K562 (cell line): ENCODE results near the gene MYO1A. TPM values are rescaled to one million over a fixed set of nuclear protein-coding genes. Genes with fewer than 3 reads are reported as not detected.

Experiments
- CBX2 ChIP-seq: fragments of 200-600 bp; sonication (generic); IDR thresholded peaks from one replicate; pipeline ENCODE4 v1.6.1; 2012; ENCODE audit warnings: mild to moderate bottlenecking, low read length, inconsistent platforms; ENCODE audit not compliant: insufficient read depth, poor library complexity, severe bottlenecking
- CREB1 ChIP-seq, 2 experiments: sonication (generic) in 1 of 2; formaldehyde crosslinking in 1 of 2; IDR thresholded peaks; 2 replicates each; pipeline versions ENCODE4 v1.6.1 to v1.8.0; 2012 to 2022; ENCODE audit warnings: inconsistent platforms in 1 of 2, mild to moderate bottlenecking in 1 of 2, missing genetic modification reagents in 1 of 2, moderate library complexity in 1 of 2
- CSDE1 ChIP-seq, 2 experiments: fragments of 450-650 bp; IDR thresholded peaks; 2 replicates each; pipeline ENCODE4 v1.6.1; 2016; ENCODE audit warnings: mild to moderate bottlenecking in 1 of 2
- CTBP1 ChIP-seq: fragments of 450-650 bp; IDR thresholded peaks from 2 replicates; pipeline ENCODE4 v1.6.1; 2016; ENCODE audit warnings: borderline replicate concordance
- ELF2 ChIP-seq: fragments of 250-450 bp; sonication (Bioruptor Pico); IDR thresholded peaks from 2 replicates; pipeline ENCODE4 v1.5.0; 2021; ENCODE audit warnings: mild to moderate bottlenecking
- ELF4 ChIP-seq: fragments of 450-650 bp; formaldehyde crosslinking; IDR thresholded peaks from 2 replicates; pipeline ENCODE4 v1.4.0; 2022; ENCODE audit warnings: missing genetic modification characterization
- ERF ChIP-seq: fragments of 450-650 bp; formaldehyde crosslinking; IDR thresholded peaks from 2 replicates; pipeline ENCODE4 v1.4.0; 2020; ENCODE audit warnings: mild to moderate bottlenecking, mixed read lengths
- GTF2A2 ChIP-seq: IDR thresholded peaks from 2 replicates; pipeline ENCODE4 v1.6.1; 2016; ENCODE audit warnings: mild to moderate bottlenecking, missing genetic modification characterization, missing compliant biosample characterization
- HCFC1 ChIP-seq: IDR thresholded peaks from 2 replicates; pipeline ENCODE4 v1.6.1; 2012; ENCODE audit warnings: low read depth, low read length, improper control_type of control experiment
- HEY1 ChIP-seq: fragments of 250-450 bp; sonication (Bioruptor Pico); IDR thresholded peaks from 2 replicates; pipeline ENCODE4 v1.5.0; 2020; ENCODE audit warnings: mild to moderate bottlenecking, moderate library complexity, borderline replicate concordance
- HLTF ChIP-seq: fragments of 450-650 bp; IDR thresholded peaks from 2 replicates; pipeline ENCODE4 v1.6.1; 2016
- HMG20A ChIP-seq: fragments of 450-650 bp; formaldehyde crosslinking; conservative IDR thresholded peaks from 2 replicates; pipeline ENCODE4 v1.4.0; 2020; ENCODE audit warnings: mild to moderate bottlenecking, mixed read lengths
- HNRNPLL ChIP-seq: fragments of 200-400 bp; formaldehyde crosslinking; IDR thresholded peaks from 2 replicates; pipeline ENCODE4 v1.6.1; 2017; ENCODE audit warnings: low read length, low read depth, mild to moderate bottlenecking; ENCODE audit not compliant: poor library complexity, severe bottlenecking
- KAT8 ChIP-seq: fragments of 450-650 bp; IDR thresholded peaks from 2 replicates; pipeline ENCODE4 v1.6.1; 2016; ENCODE audit warnings: low read depth, mild to moderate bottlenecking
- LARP7 ChIP-seq: fragments of 450-650 bp; IDR thresholded peaks from 2 replicates; pipeline ENCODE4 v1.6.1; 2016
- MAFK ChIP-seq: IDR thresholded peaks from 2 replicates; pipeline ENCODE4 v1.6.1; 2011; ENCODE audit warnings: low read length, improper control_type of control experiment
- MECOM ChIP-seq: fragments of 250-450 bp; sonication (Bioruptor Pico); IDR thresholded peaks from 2 replicates; pipeline ENCODE4 v1.8.0; 2022; ENCODE audit warnings: inconsistent platforms
- NFYB ChIP-seq: IDR thresholded peaks from 2 replicates; pipeline ENCODE4 v1.6.1; 2011; ENCODE audit warnings: mild to moderate bottlenecking, moderate library complexity; ENCODE audit not compliant: insufficient read length; ENCODE audit errors: extremely low read depth
- NR0B1 ChIP-seq: fragments of 450-650 bp; IDR thresholded peaks from one replicate; pipeline ENCODE4 v1.6.1; 2018; ENCODE audit warnings: mild to moderate bottlenecking, moderate library complexity; ENCODE audit not compliant: partially characterized antibody
- NR4A1 ChIP-seq, 2 experiments: fragments of 250-450 bp in 1 of 2; fragments of 450-650 bp in 1 of 2; sonication (Bioruptor Pico) in 1 of 2; IDR thresholded peaks; 2 replicates each; pipeline versions ENCODE4 v1.4.0 to v1.6.1; 2016 to 2020; ENCODE audit warnings: mild to moderate bottlenecking in 2 of 2, missing compliant biosample characterization in 1 of 2, missing genetic modification characterization in 1 of 2, moderate library complexity in 1 of 2
- OTX1 ChIP-seq: fragments of 450-650 bp; formaldehyde crosslinking; IDR thresholded peaks from 2 replicates; pipeline ENCODE4 v1.4.0; 2022; ENCODE audit warnings: mild to moderate bottlenecking
- RAD21 ChIP-seq, 2 experiments: fragments of 250-450 bp in 1 of 2; fragments of 450-650 bp in 1 of 2; sonication (Bioruptor Pico) in 1 of 2; formaldehyde crosslinking in 1 of 2; IDR thresholded peaks in 1 of 2; conservative IDR thresholded peaks in 1 of 2; 2 replicates each; pipeline versions ENCODE4 v1.4.0 to v1.8.0; 2020 to 2022; ENCODE audit warnings: mild to moderate bottlenecking in 2 of 2, moderate library complexity in 1 of 2
- SFPQ ChIP-seq: fragments of 200-400 bp; formaldehyde crosslinking; IDR thresholded peaks from 2 replicates; pipeline ENCODE4 v1.6.1; 2017; ENCODE audit warnings: mild to moderate bottlenecking, low read depth, low read length, moderate library complexity
- SPI1 ChIP-seq: IDR thresholded peaks from 2 replicates; pipeline ENCODE4 v1.6.1; 2011; ENCODE audit warnings: low read depth, low read length, control low read depth, borderline replicate concordance
- TAF15 ChIP-seq: fragments of 200-400 bp; formaldehyde crosslinking; IDR thresholded peaks from 2 replicates; pipeline ENCODE4 v1.6.1; 2017; ENCODE audit warnings: mild to moderate bottlenecking, low read depth, low read length, moderate library complexity
- ZNF444 ChIP-seq: fragments of 250-450 bp; sonication (Bioruptor Pico); IDR thresholded peaks from 2 replicates; pipeline ENCODE4 v1.4.0; 2020; ENCODE audit warnings: mild to moderate bottlenecking, moderate library complexity
- ZNF668 ChIP-seq: fragments of 250-450 bp; sonication (Bioruptor Pico); IDR thresholded peaks from 2 replicates; pipeline ENCODE4 v1.8.0; 2022; ENCODE audit warnings: mild to moderate bottlenecking, inconsistent platforms
- polyA plus RNA-seq, 8 experiments: library from polyadenylated mRNA; depleted of rRNA in 4 of 8; stranded (reverse) in 5 of 8; unstranded in 3 of 8; fragments of >200 nt; fragmentation: Nextera tagmentation in 2 of 8; fragmentation: Illumina TruSeq in 1 of 8; extraction: Ambion mirVana in 2 of 8; extraction: Trizol in 1 of 8; gene quantifications; 2 replicates each; pipeline versions ENCODE4 v1.2.1 to v1.2.3, GENCODE V29; 2011 to 2014; ENCODE audit warnings: inconsistent platforms in 1 of 8, missing spikeins in 1 of 8
- total RNA-seq, 7 experiments: library from RNA; depleted of rRNA in 6 of 7; stranded (reverse); fragments of >200 nt in 6 of 7; fragmentation: Illumina TruSeq in 2 of 7; extraction: Trizol in 2 of 7; gene quantifications; 2 replicates each; pipeline versions ENCODE4 v1.2.1 to v1.2.3, GENCODE V29; 2011 to 2021; ENCODE audit warnings: low replicate concordance in 1 of 7
- TF ChIP-seq, protein P1 (sequence below): fragments of 250-450 bp; sonication (Bioruptor Pico); IDR thresholded peaks from 2 replicates; pipeline ENCODE4 v1.8.0; 2021; ENCODE audit warnings: borderline replicate concordance, mild to moderate bottlenecking, moderate library complexity; ENCODE audit not compliant: poor library complexity, severe bottlenecking

Gene MYO1A
- total and polyA plus RNA-seq, 9 of the 15 experiments (the other 6 are each of a cell fraction or from before 2014, with no cell fraction given), result 0.03 to 0.29 (median 0.14) TPM; not detected in 2

DNA sequence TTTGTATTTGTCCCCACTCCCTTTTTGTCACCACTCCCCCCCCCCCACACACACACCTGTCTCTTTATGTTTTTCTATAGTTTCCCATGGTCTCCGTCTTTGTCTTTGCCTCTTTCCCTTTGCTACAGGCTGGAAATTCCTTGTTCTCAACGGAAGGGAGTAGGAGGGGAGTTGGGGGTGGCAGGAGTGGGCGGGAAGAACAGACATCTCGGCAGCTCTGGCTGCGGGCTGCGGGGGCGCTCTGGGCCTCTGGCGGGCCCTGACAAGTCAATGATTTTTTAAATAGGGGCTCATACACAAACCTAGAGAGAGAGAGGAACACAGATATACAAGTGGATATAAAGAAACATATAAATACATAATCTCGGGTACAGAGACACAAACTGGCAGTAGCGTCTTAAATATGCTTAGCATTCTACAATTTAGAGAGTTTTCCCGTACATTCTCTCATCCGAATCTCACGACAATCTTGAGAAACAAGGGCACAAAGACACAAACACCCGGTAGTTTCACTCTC, 36.6 kb upstream of the MYO1A start (continued):
- no peak for TF ChIP-seq SFPQ
- no peak for TF ChIP-seq LARP7
- no peak for TF ChIP-seq NR0B1
- no peak for TF ChIP-seq MECOM (CRISPR knock-in tag)
- no peak for TF ChIP-seq HMG20A (CRISPR knock-in tag)
- no peak for TF ChIP-seq ELF4 (CRISPR knock-in tag)
- TF ChIP-seq, protein P1, sequence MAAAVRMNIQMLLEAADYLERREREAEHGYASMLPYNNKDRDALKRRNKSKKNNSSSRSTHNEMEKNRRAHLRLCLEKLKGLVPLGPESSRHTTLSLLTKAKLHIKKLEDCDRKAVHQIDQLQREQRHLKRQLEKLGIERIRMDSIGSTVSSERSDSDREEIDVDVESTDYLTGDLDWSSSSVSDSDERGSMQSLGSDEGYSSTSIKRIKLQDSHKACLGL (CRISPR knock-in tag), result no peak
- TF ChIP-seq CTBP1, result no peak
- TF ChIP-seq HLTF, result no peak
- no peak for TF ChIP-seq KAT8
- no peak for TF ChIP-seq CBX2
- TF ChIP-seq GTF2A2 (tag), result no peak
- no peak for TF ChIP-seq HEY1 (CRISPR knock-in tag)
- TF ChIP-seq ZNF444, result no peak
- TF ChIP-seq MAFK, result no peak
- peak; percentile 10 to 25; a peak in 2 of 4 replicates for TF ChIP-seq RAD21 (CRISPR knock-in tag; conservative IDR thresholded peaks at IDR 0.05 in 1 of 2, IDR thresholded peaks at IDR 0.05 in 1 of 2)
- no peak for TF ChIP-seq NR4A1 (CRISPR knock-in tag; IDR thresholded peaks at IDR 0.05)
- TF ChIP-seq NR4A1 (tag; IDR thresholded peaks at IDR 0.05), result no peak
- no peak for TF ChIP-seq NFYB
- no peak for TF ChIP-seq HNRNPLL
- TF ChIP-seq CSDE1 (IDR thresholded peaks at IDR 0.05), result no peak
- no peak for TF ChIP-seq ZNF668
- TF ChIP-seq CREB1 (IDR thresholded peaks at IDR 0.05), result no peak
- TF ChIP-seq CREB1 (CRISPR knock-in tag; IDR thresholded peaks at IDR 0.05), result no peak
- TF ChIP-seq OTX1 (CRISPR knock-in tag), result no peak
- no peak for TF ChIP-seq SPI1
- no peak for TF ChIP-seq ELF2 (CRISPR knock-in tag)
- no peak for TF ChIP-seq TAF15
- 0 out of 2 replicates have a peak, but pooled peaks have one; percentile 46 for TF ChIP-seq ERF
- TF ChIP-seq HCFC1, result no peak
